Smooth muscle cell (in vitro differentiated cells): ENCODE results near the gene CPT2. TPM values are rescaled to one million over a fixed set of nuclear protein-coding genes. Genes with fewer than 3 reads are reported as not detected.

Source experiments
- DNase-seq: peaks from one replicate; lab custom pipeline; 2025; ENCODE audit not compliant: unreplicated experiment; lab: John Stamatoyannopoulos, UW
- H2AFZ ChIP-seq: fragments of 200-600 bp; sonication (generic); 2 replicates; pipeline ENCODE4 v1.6.0; 2016; ENCODE audit warnings: antibody characterized with exemption, low read depth, mild to moderate bottlenecking
- H3F3A ChIP-seq: fragments of 200-600 bp; sonication (generic); 2 replicates; pipeline ENCODE4 v1.6.0; 2017; ENCODE audit warnings: antibody characterized with exemption, low read depth
- H3K27ac ChIP-seq: fragments of 200-600 bp; sonication (generic); 2 replicates; pipeline ENCODE4 v1.5.1; 2016; ENCODE audit warnings: low read depth, mild to moderate bottlenecking
- H3K27me3 ChIP-seq: fragments of 200-600 bp; sonication (generic); 2 replicates; pipeline ENCODE4 v1.6.1; 2016; ENCODE audit warnings: low read depth, mild to moderate bottlenecking
- H3K36me3 ChIP-seq: fragments of 200-600 bp; sonication (generic); 2 replicates; pipeline ENCODE4 v1.5.1; 2016; ENCODE audit warnings: low read depth
- H3K4me1 ChIP-seq: fragments of 200-600 bp; sonication (generic); 2 replicates; pipeline ENCODE4 v1.5.1; 2016; ENCODE audit warnings: low read depth
- H3K4me2 ChIP-seq: fragments of 200-600 bp; sonication (generic); 2 replicates; pipeline ENCODE4 v1.6.0; 2016; ENCODE audit warnings: mild to moderate bottlenecking
- H3K4me3 ChIP-seq: fragments of 200-600 bp; sonication (generic); 2 replicates; pipeline ENCODE4 v1.5.1; 2016; ENCODE audit warnings: mild to moderate bottlenecking
- H3K79me2 ChIP-seq: fragments of 200-600 bp; sonication (generic); 2 replicates; pipeline ENCODE4 v1.6.0; 2016; ENCODE audit warnings: low read depth, mild to moderate bottlenecking
- H3K9ac ChIP-seq: fragments of 200-600 bp; sonication (generic); 2 replicates; pipeline ENCODE4 v1.6.0; 2016; ENCODE audit warnings: low read depth
- H3K9me3 ChIP-seq: fragments of 200-600 bp; sonication (generic); replicated peaks from 2 replicates; pipeline ENCODE4 v1.5.1; 2016; ENCODE audit warnings: low read depth
- H4K20me1 ChIP-seq: fragments of 200-600 bp; sonication (generic); 2 replicates; pipeline ENCODE4 v1.6.0; 2016; ENCODE audit warnings: low read depth
- CTCF ChIP-seq: fragments of 200-600 bp; sonication (generic); IDR thresholded peaks from 2 replicates; pipeline ENCODE4 v1.5.1; 2017; ENCODE audit warnings: borderline replicate concordance, mild to moderate bottlenecking, antibody characterized with exemption; ENCODE audit not compliant: insufficient read depth, poor library complexity, severe bottlenecking
- WGBS: methylation state at CpG from one replicate; pipeline ENCODE4 v1.1.7; 2016; ENCODE audit warnings: low lambda C conversion rate; 5-methylcytosine and 5-hydroxymethylcytosine counted together
- polyA plus RNA-seq: library from polyadenylated mRNA; unstranded; fragments of >200 nt; fragmentation: Nextera tagmentation; extraction: Ambion mirVana; gene quantifications from 2 replicates; pipeline ENCODE4 v1.2.1, GENCODE V29; 2016
- total RNA-seq: library from RNA; depleted of rRNA; stranded (reverse); fragments of >200 nt; gene quantifications from 2 replicates; pipeline ENCODE4 v1.2.3, GENCODE V29; 2014

The CPT2 gene
- total and polyA plus RNA-seq, 2 experiments from 2014 or later: 13.3 to 15.7 TPM

DNA sequence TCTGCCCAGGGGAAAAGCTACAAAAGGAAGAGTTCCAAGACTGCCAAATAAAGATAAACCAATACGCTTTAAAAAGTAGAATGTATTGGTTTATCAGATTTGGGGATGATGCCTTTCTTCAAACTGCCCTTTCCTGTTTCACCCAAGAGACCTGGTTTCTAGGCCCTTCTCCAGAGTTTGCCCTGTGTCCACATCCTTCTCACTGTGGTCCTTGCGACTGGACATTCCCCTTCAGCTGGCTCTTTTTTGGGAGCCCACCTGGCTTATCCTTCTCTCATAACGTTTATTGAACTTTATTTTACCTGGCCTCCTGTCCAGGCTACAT, 24.3 kb downstream of the CPT2 start:
- peak overlapping the region; percentile 83 for H3K9ac ChIP-seq
- 62% methylated on average over 3 of the region's 3 CpGs for WGBS
- peak overlapping the region; percentile 69 for H2AFZ ChIP-seq
- H3K4me2 ChIP-seq: peak overlapping the region; percentile 84
- TF ChIP-seq CTCF: no peak
- peak overlapping the region; percentile 87 for H3K27ac ChIP-seq
- peaks cover 4% of the 10 kb centered on the region for H3K79me2 ChIP-seq
- no peaks in the 10 kb centered on the region for H3K36me3 ChIP-seq
- H3K4me1 ChIP-seq: peaks cover 11% of the 10 kb centered on the region
- H4K20me1 ChIP-seq: no peaks in the 10 kb centered on the region
- peak overlapping the region; percentile 72 for H3K4me3 ChIP-seq
- DNase-seq: no peak
- no peaks in the 10 kb centered on the region for H3K9me3 ChIP-seq
- H3F3A ChIP-seq: peaks cover 3% of the 10 kb centered on the region
- H3K27me3 ChIP-seq: no peaks in the 10 kb centered on the region

DNA sequence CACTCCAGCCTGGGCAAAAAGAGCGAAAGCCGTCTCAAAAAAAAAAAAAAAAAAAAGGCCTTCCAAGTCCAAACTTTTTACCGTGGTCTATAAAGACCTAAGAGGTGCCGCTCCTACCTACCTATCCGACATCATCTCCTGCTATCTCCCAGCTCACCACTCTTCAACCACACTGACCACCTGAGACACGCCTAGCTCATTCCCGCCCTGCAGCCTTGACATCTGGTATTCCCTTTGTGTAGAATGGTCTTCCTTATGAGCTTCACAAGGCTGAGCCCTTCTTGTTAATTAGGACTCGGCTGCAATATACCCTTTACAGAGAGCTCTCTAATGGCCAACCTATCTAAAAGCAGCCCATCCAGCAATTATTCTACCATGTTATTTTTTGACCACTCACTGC, 41.0 kb downstream of the CPT2 start:
- no peaks in the 10 kb centered on the region for H3K27me3 ChIP-seq
- peaks cover 3% of the 10 kb centered on the region for H3K36me3 ChIP-seq
- no peak for TF ChIP-seq CTCF
- H4K20me1 ChIP-seq: no peaks in the 10 kb centered on the region
- no peak for DNase-seq
- H3K4me2 ChIP-seq: peak overlapping the region; percentile 97
- H3K79me2 ChIP-seq: peaks cover 31% of the 10 kb centered on the region
- WGBS: 58% methylated on average over 8 of the region's 8 CpGs
- peaks cover 7% of the 10 kb centered on the region for H3K4me1 ChIP-seq
- peak overlapping the region; percentile 91 for H3K4me3 ChIP-seq
- no peaks in the 10 kb centered on the region for H3K9me3 ChIP-seq
- peak overlapping the region; percentile 97 for H3K9ac ChIP-seq
- no peaks in the 10 kb centered on the region for H3F3A ChIP-seq
- peak overlapping the region; percentile 70 for H2AFZ ChIP-seq
- peak overlapping the region; percentile 81 for H3K27ac ChIP-seq

DNA sequence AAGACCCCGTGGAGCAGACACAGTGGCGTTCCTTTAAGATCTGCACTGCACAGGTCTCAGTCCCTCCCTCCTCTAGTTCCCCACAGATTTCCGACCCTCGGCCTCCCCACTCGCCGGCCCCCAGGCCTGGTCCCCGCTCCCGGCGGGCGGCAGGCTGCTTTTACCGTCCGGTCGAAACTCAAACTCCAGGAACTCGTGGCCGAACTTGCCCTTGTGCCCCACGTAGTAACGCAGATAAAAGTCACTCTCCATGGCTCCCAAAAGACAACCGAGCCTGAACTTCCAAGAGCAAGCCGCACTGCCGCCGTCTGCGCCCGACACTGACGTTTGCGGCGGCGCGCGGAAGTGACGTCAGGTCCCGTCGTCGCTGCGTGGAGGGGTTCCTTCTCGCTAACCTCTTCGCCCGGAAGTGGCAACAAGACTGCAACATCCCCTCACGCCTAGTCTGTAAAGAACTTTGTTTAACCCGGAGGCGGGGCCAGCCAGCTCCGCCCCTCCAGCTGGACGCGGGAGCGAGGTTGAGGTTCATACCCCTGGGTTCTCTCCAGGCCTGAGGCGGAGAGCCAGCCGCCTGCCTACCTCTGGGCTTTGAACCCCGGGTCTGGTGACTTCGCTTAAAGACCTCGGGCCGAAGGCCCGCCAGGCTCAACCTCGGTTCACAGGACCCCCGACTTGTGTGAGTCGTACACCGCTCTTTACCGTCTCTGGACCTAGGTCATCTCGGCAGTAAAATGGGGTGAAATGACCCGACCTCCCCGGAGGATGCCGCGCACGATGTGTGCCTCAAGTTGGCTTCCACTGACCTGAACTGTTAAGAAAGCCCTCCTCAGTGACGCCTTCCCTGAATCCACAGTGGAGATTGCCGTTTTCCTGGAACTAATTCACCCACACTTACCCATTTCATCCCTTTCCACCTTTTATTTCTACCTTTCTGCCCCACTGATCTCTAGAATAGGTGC, 41.9 kb downstream of the CPT2 start, which contains the start of gene MAGOH:
Gene MAGOH (minus strand): TSS at position 322 of the 959 bp plus-strand sequence. CDS start 70 bp downstream, at position 252.
- WGBS: 4% methylated on average over 64 of the region's 64 CpGs
- DNase-seq: peak; percentile 78
- H4K20me1 ChIP-seq: no peaks in the 10 kb centered on the region
- peak within 1 kb of the TSS; percentile 97 for H3K4me2 ChIP-seq
- H3K4me1 ChIP-seq: peaks cover 7% of the 10 kb centered on the region
- H3K9me3 ChIP-seq: no peaks in the 10 kb centered on the region
- H2AFZ ChIP-seq: peak within 1 kb of the TSS; percentile 93
- peak within 1 kb of the TSS; percentile 97 for H3K9ac ChIP-seq
- peak within 1 kb of the TSS; percentile 91 for H3K4me3 ChIP-seq
- H3F3A ChIP-seq: no peaks in the 10 kb centered on the region
- H3K36me3 ChIP-seq: peaks cover 3% of the 10 kb centered on the region
- TF ChIP-seq CTCF: no peak
- H3K27me3 ChIP-seq: no peaks in the 10 kb centered on the region
- peaks cover 31% of the 10 kb centered on the region for H3K79me2 ChIP-seq
- H3K27ac ChIP-seq: peak within 1 kb of the TSS; percentile 81

GRCh38 chr1:53241828-53242227, 45.2 kb downstream of the CPT2 start:
- Histone ChIP-seq H3K27me3 (no peaks in the 10 kb centered on the region), H3K4me3 (no peak overlapping the region), H3K4me2 (no peak overlapping the region), H3K9me3 (no peaks in the 10 kb centered on the region), H3K27ac (no peak overlapping the region), H3F3A (no peaks in the 10 kb centered on the region), H3K36me3 (no peaks in the 10 kb centered on the region), H4K20me1 (no peaks in the 10 kb centered on the region), H3K4me1 (peaks cover 7% of the 10 kb centered on the region), H3K9ac (no peak overlapping the region), H3K79me2 (peaks cover 14% of the 10 kb centered on the region), H2AFZ (no peak overlapping the region)
- WGBS: 91% methylated on average over 2 of the region's 2 CpGs
- no peak for TF ChIP-seq CTCF
- no peak for DNase-seq
